Cardiac fibroblast (primary cell): Measurements from ENCODE around the gene IGSF6.
"Not testable (repeated sequence)": the region's sequence is repeated elsewhere in the genome, so short reads cannot be mapped to it uniquely, and the experiment has no call there.

Experiments
- DNase-seq, 2 donors: peaks; one replicate each; pipeline versions ENCODE4 v3.0.0 to v3.0.0-alpha.2; 2010; ENCODE audit warnings: low read depth in 2 of 2
- H3K4me3 ChIP-seq, 2 donors: replicated peaks in 1 of 2; 1 replicate in 1 of 2; 2 replicates in 1 of 2; pipeline ENCODE4 v1.5.1; 2011; ENCODE audit warnings: low read depth in 2 of 2, low read length in 2 of 2, mild to moderate bottlenecking in 2 of 2, moderate library complexity in 1 of 2
- CTCF ChIP-seq: IDR thresholded peaks from one replicate; pipeline ENCODE4 v1.5.1; 2011; ENCODE audit warnings: low read depth, mild to moderate bottlenecking, low read length, inconsistent platforms

IGSF6 gene, protein sequence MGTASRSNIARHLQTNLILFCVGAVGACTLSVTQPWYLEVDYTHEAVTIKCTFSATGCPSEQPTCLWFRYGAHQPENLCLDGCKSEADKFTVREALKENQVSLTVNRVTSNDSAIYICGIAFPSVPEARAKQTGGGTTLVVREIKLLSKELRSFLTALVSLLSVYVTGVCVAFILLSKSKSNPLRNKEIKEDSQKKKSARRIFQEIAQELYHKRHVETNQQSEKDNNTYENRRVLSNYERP

GRCh38 chr16:21652453-21652852, at the start of gene IGSF6:
Gene IGSF6 (minus strand): TSS chr16:21652608. CDS start chr16:21652598, 10 bp downstream.
- no peak within 1 kb of the TSS for H3K4me3 ChIP-seq
- no peak for DNase-seq
- TF ChIP-seq CTCF: no peak

DNA sequence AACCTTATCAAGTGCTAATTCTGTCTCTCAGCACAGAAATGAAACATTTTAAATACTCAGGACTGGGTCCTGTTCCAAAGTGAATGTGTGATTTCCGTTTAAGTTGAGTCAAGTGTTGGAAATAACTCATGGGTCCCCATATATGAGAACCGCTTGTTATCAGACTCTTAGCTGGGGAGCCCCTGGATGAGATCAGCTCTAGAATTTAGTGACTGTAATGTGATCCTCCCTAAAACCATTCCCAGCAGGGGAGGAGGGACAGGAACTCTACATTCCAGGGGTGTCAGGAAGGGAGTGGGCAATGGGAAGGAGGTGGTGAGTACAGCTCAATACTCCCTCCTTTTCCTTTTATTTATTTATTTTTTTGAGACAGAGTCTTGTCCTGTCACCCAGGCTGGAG, 48.9 kb upstream of the IGSF6 start:
- H3K4me3 ChIP-seq: no peak overlapping the region
- no peak for TF ChIP-seq CTCF
- DNase-seq: no peak

DNA sequence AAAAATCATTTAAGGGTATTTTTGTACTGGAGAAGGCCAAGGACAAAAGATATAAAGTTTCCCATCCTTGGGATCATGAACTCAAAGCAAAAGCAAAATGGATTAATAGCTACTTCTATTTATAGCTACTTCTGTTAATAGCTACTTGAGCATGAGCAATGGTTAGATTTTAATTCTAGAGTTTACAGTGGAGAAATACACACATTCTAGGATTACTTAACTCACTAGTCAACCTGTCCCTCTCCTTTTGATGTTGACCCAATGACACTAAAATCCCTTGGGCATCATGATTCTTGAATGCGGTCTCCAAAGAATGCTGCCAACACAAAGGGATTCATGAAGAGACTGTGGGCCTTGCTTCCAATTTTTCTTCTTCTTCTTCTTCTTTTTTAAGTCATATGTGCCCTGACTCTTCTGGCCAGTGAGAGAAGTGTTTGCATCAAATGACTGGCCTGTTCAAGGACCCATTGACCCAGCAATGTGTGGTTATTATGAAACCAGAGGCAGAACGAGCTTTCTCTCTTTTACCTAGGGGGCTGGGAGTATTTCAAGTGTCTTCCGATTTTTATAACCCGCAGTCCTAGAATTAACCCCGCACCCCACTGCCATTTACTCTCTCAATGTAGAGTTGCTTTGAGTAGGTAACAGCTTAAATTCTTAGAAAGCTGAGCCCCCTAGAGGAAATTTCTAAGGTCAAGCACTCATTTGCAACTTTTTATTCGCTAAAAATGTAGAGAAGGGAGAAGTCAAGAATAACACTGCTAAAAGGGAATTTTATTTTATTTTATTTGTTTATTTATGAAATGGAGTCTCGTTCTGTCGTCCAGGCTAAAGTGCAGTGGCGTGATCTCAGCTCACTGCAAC, 46.0 kb upstream of the IGSF6 start:
- no peak overlapping the region for H3K4me3 ChIP-seq
- TF ChIP-seq CTCF: no peak
- no peak for DNase-seq

DNA sequence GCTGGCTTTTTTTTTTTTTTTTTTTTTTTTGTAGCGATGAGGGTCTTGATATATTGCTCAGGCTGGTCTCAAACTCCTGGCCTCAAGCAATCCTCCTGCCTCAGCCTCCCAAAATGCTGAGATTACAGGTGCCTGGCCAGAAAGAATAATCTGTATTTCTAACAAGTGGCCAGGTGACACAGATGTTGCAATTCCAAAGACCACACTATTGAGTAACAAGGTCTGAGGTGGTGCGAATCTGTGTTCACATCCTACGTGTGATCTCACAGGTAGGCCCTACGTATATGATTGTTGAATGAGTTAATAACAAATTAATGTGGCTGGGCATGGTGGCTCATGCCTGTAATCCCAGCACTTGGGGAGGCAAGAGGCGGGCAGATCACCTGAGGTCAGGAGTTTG, 44.6 kb upstream of the IGSF6 start:
- DNase-seq: no peak
- no peak for TF ChIP-seq CTCF
- H3K4me3 ChIP-seq: no peak overlapping the region

GRCh38 chr16:21694609-21695008, 42.2 kb upstream of the IGSF6 start:
- no peak overlapping the region for H3K4me3 ChIP-seq
- TF ChIP-seq CTCF: no peak
- no peak for DNase-seq

DNA sequence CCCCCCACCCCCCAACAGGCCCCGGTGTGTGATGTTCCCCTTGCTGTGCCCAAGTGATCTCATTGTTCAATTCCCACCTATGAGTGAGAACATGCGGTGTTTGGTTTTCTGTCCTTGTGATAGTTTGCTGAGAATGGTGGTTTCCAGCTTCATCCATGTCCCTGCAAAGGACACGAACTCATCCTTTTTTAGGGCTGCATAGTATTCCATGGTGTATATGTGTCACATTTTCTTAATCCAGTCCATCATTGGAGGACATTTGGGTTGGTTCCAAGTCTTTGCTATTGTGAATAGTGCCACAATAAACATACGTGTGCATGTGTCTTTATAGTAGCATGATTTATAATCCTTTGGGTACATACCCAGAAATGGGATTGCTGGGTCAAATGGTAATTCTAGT, 38.6 kb upstream of the IGSF6 start:
- DNase-seq, H3K4me3 ChIP-seq: not testable (repeated sequence)

- TF ChIP-seq CTCF: no peak
- H3K4me3 ChIP-seq: no peak overlapping the region
- no peak for DNase-seq
Observed at GRCh38 chr16:21689107-21689506, 36.7 kb upstream of the IGSF6 start.
